Endothelial cell (in vitro differentiated cells): ENCODE results near the gene CEP192. TPM values are rescaled to one million over a fixed set of nuclear protein-coding genes. Genes with fewer than 3 reads are reported as not detected.
"Not testable (repeated sequence)": the region's sequence is repeated elsewhere in the genome, so short reads cannot be mapped to it uniquely, and the experiment has no call there.

Experiments
- DNase-seq: peaks from one replicate; pipeline ENCODE4 v3.0.0; 2021; ENCODE audit warnings: low spot score
- H3K27ac Mint-ChIP-seq: one replicate; pipeline ENCODE4 v1.8.0; 2021; ENCODE audit warnings: mixed read lengths, inconsistent platforms; ENCODE audit not compliant: unreplicated experiment
- H3K27me3 Mint-ChIP-seq: one replicate; pipeline ENCODE4 v1.8.0; 2021; ENCODE audit warnings: mild to moderate bottlenecking, moderate library complexity, mixed read lengths, inconsistent platforms; ENCODE audit not compliant: unreplicated experiment
- H3K36me3 Mint-ChIP-seq: one replicate; pipeline ENCODE4 v1.8.0; 2021; ENCODE audit warnings: mild to moderate bottlenecking, low read depth, mixed read lengths, inconsistent platforms; ENCODE audit not compliant: unreplicated experiment
- H3K4me1 Mint-ChIP-seq: one replicate; pipeline ENCODE4 v1.8.0; 2021; ENCODE audit warnings: mild to moderate bottlenecking, mixed read lengths, inconsistent platforms; ENCODE audit not compliant: unreplicated experiment
- H3K4me3 Mint-ChIP-seq: one replicate; pipeline ENCODE4 v1.8.0; 2021; ENCODE audit warnings: mild to moderate bottlenecking, mixed read lengths, inconsistent platforms; ENCODE audit not compliant: unreplicated experiment
- H3K9me3 Mint-ChIP-seq: one replicate; pipeline ENCODE4 v1.8.0; 2021; ENCODE audit warnings: mixed read lengths, inconsistent platforms; ENCODE audit not compliant: unreplicated experiment
- total RNA-seq: library from RNA; stranded (reverse); fragmentation: NEBNext Ultra II Directional; extraction: Animal tissue kit (Norgen Biotek cat#: 25700); gene quantifications from one replicate; pipeline ENCODE4 v1.2.1, GENCODE V29; 2021; ENCODE audit not compliant: unreplicated experiment
- TF ChIP-seq, protein P1 (sequence below): fragments of 200-600 bp; sonication (generic); IDR thresholded peaks from one replicate; pipeline ENCODE4 v1.5.0; 2021; ENCODE audit warnings: antibody characterized with exemption; ENCODE audit not compliant: unreplicated experiment

The CEP192 gene
- total RNA-seq, 1 donor from 2014 or later, result 23.2 TPM

DNA sequence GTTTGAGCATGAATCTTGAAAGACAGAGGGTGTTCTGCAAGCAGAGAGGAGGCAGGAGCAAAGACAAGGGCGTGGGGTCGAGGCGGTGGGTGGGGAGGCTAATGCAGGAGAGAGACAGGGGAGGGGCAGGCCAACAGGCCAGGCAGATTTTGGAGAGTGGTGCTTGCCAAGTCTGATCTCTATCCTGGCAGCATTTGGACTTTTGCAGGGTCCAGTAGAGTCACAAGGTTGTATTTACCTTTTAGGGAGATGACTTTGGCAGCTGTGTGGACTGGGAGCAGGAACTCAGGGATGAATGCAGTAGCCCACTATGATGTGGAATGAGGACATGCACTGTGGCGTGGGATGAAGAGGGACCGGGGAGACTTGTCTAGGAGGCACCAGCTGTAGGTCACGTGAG is 15.7 kb upstream of the CEP192 start:
- Mint-ChIP-seq H3K27me3 (peaks cover 6% of the 10 kb centered on the region), H3K4me3 (peak overlapping the region; percentile 33), H3K27ac (no peak overlapping the region), H3K36me3 (peaks cover 46% of the 10 kb centered on the region), H3K9me3 (no peaks in the 10 kb centered on the region), H3K4me1 (no peaks in the 10 kb centered on the region)
- no peak for DNase-seq
- TF ChIP-seq, protein P1, sequence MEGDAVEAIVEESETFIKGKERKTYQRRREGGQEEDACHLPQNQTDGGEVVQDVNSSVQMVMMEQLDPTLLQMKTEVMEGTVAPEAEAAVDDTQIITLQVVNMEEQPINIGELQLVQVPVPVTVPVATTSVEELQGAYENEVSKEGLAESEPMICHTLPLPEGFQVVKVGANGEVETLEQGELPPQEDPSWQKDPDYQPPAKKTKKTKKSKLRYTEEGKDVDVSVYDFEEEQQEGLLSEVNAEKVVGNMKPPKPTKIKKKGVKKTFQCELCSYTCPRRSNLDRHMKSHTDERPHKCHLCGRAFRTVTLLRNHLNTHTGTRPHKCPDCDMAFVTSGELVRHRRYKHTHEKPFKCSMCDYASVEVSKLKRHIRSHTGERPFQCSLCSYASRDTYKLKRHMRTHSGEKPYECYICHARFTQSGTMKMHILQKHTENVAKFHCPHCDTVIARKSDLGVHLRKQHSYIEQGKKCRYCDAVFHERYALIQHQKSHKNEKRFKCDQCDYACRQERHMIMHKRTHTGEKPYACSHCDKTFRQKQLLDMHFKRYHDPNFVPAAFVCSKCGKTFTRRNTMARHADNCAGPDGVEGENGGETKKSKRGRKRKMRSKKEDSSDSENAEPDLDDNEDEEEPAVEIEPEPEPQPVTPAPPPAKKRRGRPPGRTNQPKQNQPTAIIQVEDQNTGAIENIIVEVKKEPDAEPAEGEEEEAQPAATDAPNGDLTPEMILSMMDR, result no peak

DNA sequence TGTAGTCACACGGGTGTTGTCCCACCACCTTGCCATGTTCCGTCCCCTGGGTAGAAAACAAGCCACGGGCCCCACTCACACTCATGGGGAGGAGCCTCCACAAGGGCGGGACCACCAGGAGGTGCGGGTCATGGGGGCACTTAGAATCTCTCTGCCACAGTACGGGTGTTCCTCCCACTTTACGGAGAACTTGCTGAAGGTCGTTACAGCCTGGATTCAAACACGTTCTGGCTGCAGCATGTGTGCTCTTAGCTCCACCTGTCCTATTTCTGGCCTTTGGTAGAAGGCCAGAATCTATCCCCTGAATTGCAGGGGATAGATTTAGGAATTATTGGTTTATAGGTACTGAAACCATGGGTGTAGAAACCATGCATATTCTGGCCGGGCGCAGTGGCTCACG is 14.9 kb upstream of the CEP192 start:
- no peak overlapping the region for H3K4me3 Mint-ChIP-seq
- TF ChIP-seq, protein P1, result no peak
- H3K4me1 Mint-ChIP-seq, result no peaks in the 10 kb centered on the region
- no peaks in the 10 kb centered on the region for H3K9me3 Mint-ChIP-seq
- no peak overlapping the region for H3K27ac Mint-ChIP-seq
- peaks cover 6% of the 10 kb centered on the region for H3K27me3 Mint-ChIP-seq
- peaks cover 50% of the 10 kb centered on the region for H3K36me3 Mint-ChIP-seq
- DNase-seq, result no peak

DNA sequence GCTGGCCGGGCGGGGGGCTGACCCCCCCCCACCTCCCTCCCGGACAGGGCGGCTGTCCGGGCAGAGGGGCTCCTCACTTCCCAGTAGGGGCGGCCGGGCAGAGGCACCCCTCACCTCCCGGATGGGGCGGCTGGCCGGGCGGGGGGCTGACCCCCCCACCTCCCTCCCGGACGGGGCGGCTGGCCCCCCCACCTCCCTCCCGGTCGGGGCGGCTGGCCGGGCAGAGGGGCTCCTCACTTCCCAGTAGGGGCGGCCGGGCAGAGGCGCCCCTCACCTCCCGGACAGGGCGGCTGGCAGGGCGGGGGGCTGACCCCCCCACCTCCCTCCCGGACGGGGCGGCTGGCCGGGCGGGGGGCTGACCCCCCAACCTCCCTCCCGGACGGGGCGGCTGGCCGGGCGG is 11.1 kb upstream of the CEP192 start:
- peaks cover 44% of the 10 kb centered on the region for H3K36me3 Mint-ChIP-seq

DNA sequence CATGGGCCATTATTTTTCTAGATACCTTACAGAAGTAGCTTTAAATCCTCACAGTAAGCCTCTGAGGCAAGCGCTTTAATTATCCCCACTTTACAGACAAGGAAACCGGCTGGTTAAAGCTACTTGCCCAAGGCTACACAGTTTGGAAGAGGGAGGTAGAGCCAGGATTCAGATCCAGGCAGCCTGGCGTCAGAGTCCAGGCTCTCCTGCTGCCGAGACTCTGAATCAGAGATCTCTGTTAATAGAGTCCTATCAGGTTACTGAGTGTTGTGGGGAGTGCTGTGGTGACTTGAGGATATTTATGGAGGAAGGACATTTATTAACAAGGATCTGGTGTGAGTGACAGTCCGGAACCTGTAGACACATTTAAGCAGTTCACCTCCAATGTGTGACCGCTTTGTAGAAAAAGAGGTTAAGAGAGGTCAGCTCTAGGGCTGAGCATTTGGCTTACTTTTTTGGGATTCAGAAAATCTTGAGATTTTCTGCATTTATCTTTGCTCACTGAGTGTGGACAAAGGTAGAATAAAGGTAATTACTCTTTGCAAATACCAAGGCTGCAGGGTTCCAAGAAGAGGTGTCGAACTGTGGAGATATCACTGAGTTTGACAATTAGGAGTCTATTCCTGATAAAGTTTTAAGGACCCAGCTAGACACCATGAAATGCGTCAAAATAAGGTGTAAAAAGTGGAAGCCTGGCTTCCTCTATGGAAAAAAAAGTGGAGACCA is 1.6 kb upstream of the CEP192 start:
- peaks cover 4% of the 10 kb centered on the region for H3K36me3 Mint-ChIP-seq
- peak overlapping the region; percentile 99 for H3K4me3 Mint-ChIP-seq

More for the DNA sequence above, 11.1 kb upstream of the CEP192 start:
- not testable (repeated sequence) for DNase-seq, H3K27me3 Mint-ChIP-seq, H3K4me3 Mint-ChIP-seq, H3K27ac Mint-ChIP-seq, H3K4me1 Mint-ChIP-seq, H3K9me3 Mint-ChIP-seq

DNA sequence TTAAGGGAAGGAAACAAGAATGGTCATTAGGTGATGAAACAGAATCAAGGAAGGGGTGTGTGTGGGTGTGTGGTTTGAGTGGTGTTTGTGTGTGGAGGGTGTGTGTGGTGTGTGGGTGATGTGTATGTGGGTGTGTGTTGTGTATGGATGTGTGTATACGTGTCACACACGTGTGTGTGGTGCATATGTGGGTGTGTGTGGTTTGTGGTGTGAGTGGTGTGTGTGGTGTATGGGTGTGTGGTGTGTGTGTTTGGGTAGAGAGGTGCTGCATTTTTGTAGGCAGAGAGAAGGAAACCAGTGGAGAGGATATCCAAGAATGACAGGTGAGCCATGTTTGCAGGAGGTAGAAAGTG is 1.1 kb upstream of the CEP192 start:
- DNase-seq, result no peak
- TF ChIP-seq, protein P1, result no peak
- H3K27ac Mint-ChIP-seq, result peak overlapping the region; percentile 93
- H3K36me3 Mint-ChIP-seq, result peaks cover 4% of the 10 kb centered on the region
- no peaks in the 10 kb centered on the region for H3K9me3 Mint-ChIP-seq
- H3K4me3 Mint-ChIP-seq, result peak overlapping the region; percentile 99
- H3K4me1 Mint-ChIP-seq, result peaks cover 29% of the 10 kb centered on the region
- H3K27me3 Mint-ChIP-seq, result peaks cover 11% of the 10 kb centered on the region

More for the DNA sequence above, 1.6 kb upstream of the CEP192 start:
- Mint-ChIP-seq H3K27me3 (peaks cover 11% of the 10 kb centered on the region), H3K27ac (peak overlapping the region; percentile 93), H3K9me3 (no peaks in the 10 kb centered on the region), H3K4me1 (peaks cover 29% of the 10 kb centered on the region)
- TF ChIP-seq, protein P1, result no peak
- DNase-seq, result no peak
